GM21367 (cell line): ENCODE results near the gene COL16A1.
"Not testable (repeated sequence)": the region's sequence is repeated elsewhere in the genome, so short reads cannot be mapped to it uniquely, and the experiment has no call there.

ENCODE experiments used
- ATAC-seq: cut with Tn5 transposase; IDR thresholded peaks from one replicate; pipeline ENCODE4 v1.9.1; 2021; ENCODE audit not compliant: unreplicated experiment

The COL16A1 gene

DNA sequence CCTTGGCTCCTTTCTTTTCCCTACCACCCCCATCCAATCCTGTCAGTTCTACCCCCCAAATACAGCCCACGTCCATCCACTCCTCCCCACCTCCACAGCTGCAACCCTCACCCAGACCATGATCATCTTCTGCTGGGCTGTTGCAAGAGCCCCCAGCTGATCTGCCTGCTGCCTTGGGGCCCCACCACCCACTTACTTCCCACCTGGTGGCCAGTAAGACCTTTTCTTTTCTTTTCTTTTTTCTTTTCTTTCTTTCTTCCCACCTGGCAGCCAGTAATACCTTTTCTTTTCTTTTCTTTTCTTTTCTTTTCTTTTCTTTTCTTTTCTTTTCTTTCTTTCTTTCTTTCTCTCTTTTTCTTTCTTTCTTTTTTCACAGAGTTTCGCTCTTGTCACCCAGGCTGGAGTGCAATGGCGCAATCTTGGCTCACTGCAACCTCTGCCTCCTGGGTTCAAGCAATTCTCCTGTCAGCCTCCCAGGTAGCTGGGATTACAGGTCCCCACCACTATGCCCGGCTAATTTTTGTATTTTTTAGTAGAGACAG lies 3.3 kb upstream of the COL16A1 start:
- not testable (repeated sequence) for ATAC-seq

- no peak for ATAC-seq
Observed at GRCh38 chr1:31706384-31707058, 2.7 kb upstream of the COL16A1 start.

DNA sequence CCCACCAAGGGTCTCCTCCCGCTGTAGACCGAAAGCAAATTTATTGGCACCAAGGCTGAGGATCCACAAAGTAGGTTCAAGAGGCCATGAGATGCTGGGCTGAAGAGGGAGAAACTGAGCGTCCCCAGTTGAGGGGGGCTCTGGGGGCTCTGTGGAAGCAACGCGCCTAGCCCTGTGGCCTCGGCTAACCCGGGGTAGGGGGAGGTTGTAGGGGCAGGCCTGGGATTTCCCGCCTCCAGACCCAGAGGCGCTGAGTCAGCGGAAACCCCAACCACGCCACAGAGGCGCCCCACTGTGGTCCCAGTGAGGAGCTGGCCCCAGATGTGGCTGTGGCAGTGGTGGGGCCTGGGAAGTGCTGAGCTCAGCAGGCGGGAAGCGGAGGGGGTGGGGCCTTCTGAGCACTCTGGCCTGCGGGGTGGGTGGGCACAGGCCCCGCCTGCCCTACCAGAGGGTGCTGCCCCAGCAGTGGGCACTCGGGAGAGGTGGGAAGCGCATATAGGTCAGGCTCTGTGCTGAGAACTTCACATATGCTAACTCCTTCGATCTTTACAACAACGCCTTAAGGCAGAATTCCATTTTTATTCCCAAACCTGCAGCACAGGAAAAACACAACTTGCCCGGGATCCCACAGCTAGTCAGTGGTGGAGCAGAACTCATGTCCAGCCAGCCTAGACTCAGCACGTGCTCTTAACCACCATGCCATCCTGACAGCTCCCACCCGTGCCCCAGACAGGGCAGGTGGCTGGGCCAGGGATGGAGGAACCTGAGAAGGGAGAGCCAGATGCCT lies 1.5 kb upstream of the COL16A1 start:
- no peak for ATAC-seq

GRCh38 chr1:31704271-31705079 lies 658 bp upstream of the COL16A1 start:
- ATAC-seq: no peak

DNA sequence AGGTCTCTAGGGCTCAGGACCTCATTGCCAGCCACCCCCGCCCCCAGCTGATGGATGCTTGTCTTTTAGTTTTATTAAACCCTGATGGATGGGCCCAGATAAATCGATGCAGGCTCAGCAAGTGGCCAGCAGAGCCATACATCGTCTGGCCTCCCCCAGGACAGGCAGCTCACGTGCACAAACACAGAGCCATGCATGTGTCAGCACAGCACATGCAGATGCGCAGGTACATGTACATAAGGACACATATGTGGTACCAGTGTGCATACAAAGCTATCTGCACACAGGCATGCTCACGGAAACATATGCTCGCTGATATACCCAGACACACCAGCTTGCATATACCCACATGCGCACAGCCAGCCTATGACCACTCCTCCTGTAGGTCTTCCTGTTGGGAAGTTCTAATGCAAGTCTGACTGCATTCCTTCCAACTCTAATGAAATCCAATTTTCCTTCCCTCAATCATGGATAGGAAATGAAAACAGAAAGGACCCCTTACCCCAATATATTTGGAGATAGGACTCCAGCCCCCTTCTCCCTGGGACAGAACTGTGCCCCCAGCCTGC lies 897 bp downstream of the COL16A1 start:
- ATAC-seq: no peak

DNA sequence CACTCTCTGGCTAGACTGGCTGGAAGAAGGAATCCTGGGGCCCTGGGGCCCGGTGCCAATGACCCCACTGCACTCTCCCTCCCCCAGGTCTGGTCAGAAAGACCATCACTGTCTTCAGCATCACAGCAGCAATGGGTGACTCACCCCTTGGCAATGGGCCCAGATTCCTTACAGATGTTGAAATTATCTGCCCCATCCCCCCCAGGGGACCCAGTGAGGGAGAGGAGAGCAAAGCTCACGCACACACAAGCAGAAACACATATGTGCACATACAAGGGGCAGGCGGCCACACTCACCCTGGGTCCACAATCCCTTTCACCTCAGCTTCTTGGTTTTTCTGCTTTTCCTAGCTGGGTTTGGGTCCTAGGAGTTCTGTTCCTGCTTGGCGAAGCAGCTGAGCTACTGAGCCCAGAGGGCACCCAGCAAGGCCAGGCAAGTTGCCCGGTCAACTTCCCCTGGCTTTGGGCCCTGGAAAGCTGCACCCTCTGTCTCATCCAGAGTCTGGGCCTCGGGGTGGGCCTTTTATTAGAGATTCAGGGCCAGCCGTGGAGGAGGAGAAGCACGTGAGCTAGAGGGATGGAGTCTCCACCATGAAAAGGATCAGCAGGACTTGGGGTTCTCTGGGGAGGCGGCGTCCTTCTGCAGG lies 2.6 kb downstream of the COL16A1 start:
- ATAC-seq: no peak

DNA sequence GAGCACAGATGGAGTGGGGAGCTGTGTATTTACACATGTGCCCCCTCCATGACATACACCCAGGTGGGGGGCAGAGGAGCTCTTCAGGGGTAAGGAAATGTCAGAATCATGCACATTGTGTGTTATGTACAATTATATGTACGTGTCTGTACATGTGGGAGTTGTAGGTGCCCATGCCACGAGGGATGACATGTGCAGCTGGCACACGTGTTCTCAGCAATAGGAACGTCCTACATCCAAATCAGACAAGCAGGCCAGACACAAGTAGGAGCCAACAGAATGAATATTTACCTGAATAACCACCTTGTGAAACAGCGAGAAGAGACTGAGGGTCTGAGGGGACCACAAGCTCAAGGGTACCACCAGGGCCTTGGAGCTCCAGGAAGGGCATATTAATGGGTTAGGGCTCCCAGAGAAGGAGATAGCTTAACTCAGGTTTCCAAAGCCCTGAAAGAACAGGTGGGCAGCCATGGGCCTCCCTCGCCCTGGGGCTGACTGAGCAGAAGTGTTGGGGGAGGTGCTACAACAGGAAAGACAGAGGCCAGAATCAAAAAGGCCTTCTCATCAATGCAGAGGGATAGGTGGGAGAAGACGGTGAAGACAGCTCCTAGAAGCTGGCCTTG lies 3.2 kb downstream of the COL16A1 start:
- ATAC-seq: no peak

GRCh38 chr1:31699341-31699891 lies 4.4 kb downstream of the COL16A1 start:
- ATAC-seq: no peak

- ATAC-seq: no peak
Observed at GRCh38 chr1:31697369-31697984, 6.3 kb downstream of the COL16A1 start.

DNA sequence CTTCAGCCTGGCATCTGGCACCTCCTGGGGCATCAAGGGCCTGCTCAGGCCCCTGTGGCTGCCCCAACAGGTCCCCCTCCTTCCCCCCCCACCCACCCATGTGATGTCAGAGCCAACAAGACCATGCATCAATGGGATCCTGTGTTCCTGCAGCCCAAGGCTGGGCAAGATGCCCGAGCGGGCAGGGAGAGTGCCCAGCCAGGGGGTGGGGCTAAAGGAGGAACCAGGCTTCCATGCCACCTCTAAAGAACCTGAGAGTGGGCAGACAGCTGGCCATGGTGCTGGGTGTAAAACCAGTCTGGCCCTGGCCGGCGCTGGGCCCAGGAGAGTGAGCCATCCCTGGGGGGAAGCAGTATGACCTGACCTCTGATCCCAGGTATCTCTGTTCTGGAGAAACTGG lies 7.6 kb downstream of the COL16A1 start:
- no peak for ATAC-seq

DNA sequence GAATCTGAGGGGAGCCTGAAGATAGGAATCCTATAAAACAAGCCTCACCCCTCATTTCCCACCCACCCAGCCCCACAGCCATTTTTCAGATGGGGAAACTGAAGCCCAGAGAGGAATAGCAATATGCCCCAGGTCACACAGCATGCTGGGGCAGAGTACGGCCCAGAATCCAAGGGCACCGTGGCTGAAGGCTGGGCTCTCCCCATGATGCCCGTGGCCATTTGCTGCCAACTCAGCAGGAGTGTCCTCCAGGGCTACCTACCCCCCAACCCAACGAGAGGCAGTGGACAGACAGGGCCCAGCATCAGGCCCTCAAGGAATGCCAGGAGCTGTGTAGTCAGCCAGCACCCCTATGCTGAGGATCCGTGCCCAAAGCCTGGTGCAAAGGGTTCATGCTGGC lies 8.5 kb downstream of the COL16A1 start:
- no peak for ATAC-seq

DNA sequence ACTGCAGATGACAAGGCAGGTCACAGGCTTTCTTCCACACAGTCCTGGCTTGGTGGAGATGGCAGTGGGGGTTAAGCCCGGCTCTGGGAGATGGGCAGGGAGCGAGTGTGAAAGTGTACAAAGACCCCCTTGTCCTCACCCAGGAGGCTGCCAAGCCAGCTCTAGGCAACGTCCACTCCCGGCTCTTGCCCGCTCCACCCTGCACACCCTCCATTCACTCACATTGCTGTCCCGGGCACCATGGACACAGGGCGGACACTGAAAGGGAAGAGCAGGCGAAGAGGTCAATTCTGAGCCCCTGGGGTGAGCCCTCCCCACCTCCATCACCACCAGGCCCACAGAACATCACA lies 8.9 kb downstream of the COL16A1 start:
- no peak for ATAC-seq

DNA sequence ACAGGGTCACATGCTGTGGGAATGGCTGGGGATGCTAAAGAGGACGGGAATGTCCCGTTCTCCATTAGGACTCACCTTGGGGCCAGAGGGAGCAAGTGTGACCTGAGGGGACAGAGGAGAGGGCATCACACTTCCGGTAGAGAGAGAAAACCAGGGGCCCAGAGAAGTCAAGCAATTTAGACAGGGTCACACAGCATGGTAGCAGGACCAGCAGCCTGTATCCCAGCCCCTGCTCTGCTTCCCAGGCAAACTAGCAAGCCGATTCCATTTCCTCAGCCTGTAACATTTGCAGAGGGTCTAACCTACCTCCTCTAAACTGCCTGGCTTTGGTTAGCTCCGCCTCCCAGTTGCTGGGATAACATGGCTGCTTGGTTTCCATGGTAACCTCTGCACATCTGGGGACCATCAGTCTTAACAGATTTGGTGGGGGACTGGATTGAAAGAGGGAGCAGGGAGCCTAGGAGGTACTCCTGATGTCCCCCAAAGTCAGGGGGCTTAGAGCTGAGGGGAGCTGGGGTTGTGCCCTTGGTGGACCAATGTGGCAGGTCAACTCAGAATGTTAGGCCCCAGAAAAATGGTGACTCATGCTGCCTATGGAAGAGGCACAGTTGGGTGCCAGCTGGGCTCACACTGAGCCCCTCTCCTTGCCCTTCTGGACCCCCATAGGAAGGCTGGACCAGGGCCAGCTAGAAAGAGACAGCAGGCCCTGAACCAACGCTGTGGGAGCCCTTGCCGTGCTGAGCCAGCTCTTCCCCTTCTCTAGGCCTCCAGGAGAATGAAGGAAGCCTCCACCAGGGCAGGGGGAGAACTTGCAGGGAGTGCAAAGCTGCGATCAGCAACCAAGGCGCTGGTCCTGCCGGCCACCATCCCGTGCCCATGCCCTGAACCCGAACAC lies 9.5 kb downstream of the COL16A1 start:
- no peak for ATAC-seq

DNA sequence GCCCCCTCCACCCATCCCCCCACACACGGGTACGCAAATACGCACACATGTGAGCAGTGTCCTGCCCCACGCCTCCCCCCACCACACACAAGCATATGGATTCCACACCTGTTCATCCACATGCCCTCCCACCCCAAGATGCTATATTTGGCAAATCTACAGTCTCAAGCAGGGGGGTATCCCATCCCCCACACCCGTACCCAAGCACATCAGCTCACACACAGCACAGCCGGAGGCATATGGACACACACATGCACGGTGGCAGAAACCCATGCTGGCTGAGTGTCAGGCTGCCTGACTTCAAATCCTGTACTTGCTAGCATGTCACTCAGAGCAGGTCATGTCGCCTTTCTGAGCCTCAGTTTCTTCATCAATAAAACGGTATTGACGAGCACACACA lies 10.6 kb downstream of the COL16A1 start:
- no peak for ATAC-seq

- no peak for ATAC-seq
Observed at GRCh38 chr1:31691951-31692350, 11.9 kb downstream of the COL16A1 start.

- no peak for ATAC-seq
Observed at GRCh38 chr1:31691446-31691845, 12.4 kb downstream of the COL16A1 start.

- no peak for ATAC-seq
Observed at GRCh38 chr1:31690921-31691320, 12.9 kb downstream of the COL16A1 start.

DNA sequence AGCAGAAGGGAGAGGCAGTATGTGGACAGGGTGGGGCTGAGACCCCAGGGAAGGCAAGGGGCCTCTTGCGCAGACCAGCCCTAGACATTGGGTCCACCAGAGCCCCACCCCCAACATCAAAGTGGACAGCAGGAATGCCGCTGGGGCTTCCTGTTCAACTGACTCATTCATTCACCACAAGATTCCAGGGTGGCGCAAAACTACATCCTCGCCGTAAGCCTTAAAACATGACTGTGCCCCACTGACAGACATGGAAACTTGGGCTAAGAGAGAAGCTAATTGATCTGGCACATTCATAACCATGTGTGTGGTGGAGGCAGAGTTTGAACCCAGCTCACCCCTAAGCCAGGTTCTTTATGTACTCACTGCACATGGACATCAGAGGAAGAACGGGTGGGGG lies 14.0 kb downstream of the COL16A1 start:
- no peak for ATAC-seq

GRCh38 chr1:31689379-31689778 lies 14.4 kb downstream of the COL16A1 start:
- ATAC-seq: no peak
